ENCODE measurements around the gene WFDC11.
"Not testable (repeated sequence)": the region's sequence is repeated elsewhere in the genome, so short reads cannot be mapped to it uniquely, and the experiment has no call there.

Gene WFDC11

GRCh38 chr20:45670139-45670538, at the start of gene WFDC11:
Gene WFDC11 (minus strand): TSS chr20:45670239. CDS start chr20:45650600, 19,639 bp downstream.
- DNase-seq (ENCODE audit: low read depth): no peak

DNA sequence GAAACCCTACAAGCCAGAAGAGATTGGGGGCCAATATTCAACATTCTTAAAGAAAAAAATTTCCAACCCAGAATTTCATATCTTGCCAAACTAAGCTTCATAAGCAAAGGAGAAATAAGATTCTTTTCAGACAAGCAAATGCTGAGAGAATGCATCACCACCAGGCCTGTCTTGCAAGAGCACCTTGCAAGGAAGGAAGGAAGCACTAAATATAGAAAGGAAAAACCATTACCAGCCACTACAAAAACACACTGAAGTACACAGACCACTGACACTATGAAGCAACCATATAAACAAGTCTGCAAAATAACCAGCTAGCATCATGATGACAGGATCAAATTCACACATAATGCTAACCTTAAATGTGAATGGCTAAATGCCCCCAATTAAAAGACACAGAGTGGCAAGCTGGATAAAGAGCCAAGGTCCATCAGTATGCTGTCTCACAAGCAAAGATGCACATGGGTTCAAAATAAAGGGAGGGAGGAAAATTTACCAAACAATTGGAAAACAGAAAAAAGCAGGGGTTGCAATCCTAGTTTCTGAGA, 46.2 kb upstream of the WFDC11 start:
- DNase-seq (ENCODE audit: low read depth): not testable (repeated sequence)

- no peak for DNase-seq (ENCODE audit: low read depth)
Observed at GRCh38 chr20:45704969-45705637, 35.1 kb upstream of the WFDC11 start, which contains the start of gene WFDC10B. Gene WFDC10B (minus strand): TSS chr20:45705019. CDS start chr20:45685992, 19,027 bp downstream.

- no peak for DNase-seq (ENCODE audit: low read depth)
Observed at GRCh38 chr20:45701873-45702272, 31.8 kb upstream of the WFDC11 start, which contains the start of gene WFDC13. Gene WFDC13 (plus strand): TSS chr20:45702038. CDS start chr20:45702124, 86 bp downstream.

DNA sequence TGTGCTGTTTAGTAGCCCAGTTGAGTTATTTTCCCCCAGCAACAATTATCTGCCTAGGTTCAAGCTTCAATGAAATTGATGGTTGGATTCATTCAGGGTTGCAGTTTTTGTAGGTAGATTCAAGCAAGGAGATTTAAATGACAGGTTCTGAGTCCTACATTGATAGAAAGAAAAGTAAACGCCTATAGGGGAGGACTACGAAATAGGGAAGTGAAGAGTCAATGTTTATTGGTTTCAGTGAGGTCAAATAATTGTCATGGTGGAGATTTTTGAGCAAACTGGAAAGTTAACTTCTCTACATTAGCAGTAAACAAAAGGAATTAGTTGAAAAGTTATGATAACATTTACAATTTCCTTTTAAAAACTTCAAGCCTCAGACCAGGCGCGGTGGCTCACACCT, 31.1 kb upstream of the WFDC11 start:
- no peak for DNase-seq (ENCODE audit: low read depth)

DNA sequence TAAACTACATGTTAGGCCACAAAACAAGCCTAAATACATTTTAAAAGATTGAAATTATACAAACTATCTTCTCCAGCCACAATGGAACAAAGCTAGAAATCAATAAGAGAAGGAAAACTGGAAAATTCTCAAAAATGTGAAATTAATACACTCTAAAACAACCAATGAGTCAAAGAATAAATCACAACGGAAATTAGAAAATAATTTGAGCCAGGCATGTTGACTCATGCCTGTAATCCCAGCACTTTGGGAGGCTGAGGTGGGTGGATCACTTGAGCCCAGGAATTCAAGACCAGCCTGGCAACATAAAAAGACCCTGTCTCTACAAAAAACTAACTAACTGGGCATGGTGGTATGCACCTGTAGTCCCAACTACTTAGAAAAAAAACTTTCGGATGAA, 25.5 kb upstream of the WFDC11 start:
- no peak for DNase-seq (ENCODE audit: low read depth)

GRCh38 chr20:45693346-45693745, 23.3 kb upstream of the WFDC11 start:
- not testable (repeated sequence) for DNase-seq (ENCODE audit: low read depth)

DNA sequence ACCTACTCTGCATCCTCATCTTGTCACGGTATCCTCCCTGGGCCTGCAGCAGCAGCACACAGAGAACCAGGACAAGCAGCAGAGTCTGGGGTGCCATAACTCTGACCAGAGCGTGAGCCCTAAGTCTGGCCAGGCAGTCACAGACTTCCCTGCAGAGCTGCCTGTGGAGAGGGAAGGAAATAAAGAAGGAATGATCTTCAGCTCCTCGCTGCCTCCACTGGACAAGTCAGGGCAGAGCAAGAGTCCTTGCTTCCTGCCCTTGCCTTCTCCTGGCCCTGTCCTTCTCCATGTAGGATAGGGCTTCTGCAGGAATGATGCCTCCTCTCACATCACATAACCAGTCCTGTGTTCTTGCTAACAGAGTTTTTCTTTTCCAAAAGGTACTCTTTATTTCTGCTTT, 15.9 kb upstream of the WFDC11 start:
- DNase-seq (ENCODE audit: low read depth): peak; percentile 28

GRCh38 chr20:45679650-45680049, 9.6 kb upstream of the WFDC11 start:
- no peak for DNase-seq (ENCODE audit: low read depth)

DNA sequence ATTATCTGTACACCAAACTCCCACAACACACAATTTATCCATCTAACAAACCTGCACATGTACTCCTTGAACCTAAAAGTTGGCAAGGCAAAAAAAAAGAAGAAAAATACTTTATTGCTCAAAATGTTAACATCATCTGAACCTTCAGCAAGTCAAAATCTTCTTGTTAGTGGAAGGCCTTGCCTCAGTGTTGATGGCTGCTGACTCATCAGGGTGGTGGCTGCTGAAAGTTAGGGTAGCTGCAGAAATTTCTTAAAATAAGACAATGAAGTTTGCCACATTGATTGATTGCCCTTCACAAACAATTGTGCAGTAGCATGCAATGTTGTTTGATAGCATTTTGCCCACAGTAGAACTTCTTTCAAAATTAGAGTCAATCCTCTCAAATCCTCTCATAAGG, 2.7 kb upstream of the WFDC11 start:
- DNase-seq (ENCODE audit: low read depth): no peak

- DNase-seq (ENCODE audit: low read depth): not testable (repeated sequence)
Observed at GRCh38 chr20:45657038-45657437, 13.0 kb downstream of the WFDC11 start.

DNA sequence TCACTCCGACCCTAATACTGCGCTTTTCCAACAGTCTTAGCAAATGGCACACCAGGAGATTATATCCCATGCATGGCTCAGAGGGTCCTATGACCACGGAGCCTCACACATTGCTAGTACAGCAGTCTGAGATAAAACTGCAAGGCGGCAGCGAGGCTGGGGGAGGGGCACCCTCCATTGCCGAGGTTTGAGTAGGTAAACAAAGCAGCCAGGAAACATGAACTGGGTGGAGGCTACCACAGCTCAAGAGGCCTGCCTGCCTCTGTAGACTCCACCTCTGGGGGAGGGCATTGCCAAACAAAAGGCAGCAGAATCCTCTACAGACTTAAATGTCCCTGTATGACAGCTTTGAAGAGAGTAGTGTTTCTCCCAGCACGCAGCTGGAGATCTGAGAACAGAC, 18.3 kb downstream of the WFDC11 start:
- not testable (repeated sequence) for DNase-seq (ENCODE audit: low read depth)

DNA sequence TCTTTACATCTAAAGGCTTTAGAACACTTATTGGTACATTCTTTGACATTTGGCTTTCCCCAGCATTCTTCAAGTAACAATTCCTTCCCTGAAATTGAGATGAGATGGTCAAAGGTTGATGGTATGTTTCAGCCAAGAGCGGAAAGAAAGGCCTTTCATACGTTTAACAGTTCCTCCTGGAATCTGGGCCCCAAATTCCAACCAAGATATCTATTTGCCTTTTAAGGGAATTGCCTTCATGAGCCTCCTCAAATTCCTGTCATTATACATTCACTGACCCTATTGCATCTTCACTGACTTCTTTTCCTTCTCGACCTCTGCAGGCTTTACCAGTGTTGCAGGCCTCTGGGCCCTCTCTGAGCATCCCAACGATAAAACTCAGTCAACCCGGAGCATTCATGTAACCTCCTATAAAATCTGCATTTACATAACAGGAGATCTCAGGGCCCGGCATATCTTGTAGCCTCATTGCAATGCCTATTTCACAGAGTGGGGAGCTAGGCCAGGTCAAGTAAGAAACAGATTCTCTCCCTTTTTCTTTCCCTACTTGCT, 20.7 kb downstream of the WFDC11 start:
- DNase-seq (ENCODE audit: low read depth): no peak

DNA sequence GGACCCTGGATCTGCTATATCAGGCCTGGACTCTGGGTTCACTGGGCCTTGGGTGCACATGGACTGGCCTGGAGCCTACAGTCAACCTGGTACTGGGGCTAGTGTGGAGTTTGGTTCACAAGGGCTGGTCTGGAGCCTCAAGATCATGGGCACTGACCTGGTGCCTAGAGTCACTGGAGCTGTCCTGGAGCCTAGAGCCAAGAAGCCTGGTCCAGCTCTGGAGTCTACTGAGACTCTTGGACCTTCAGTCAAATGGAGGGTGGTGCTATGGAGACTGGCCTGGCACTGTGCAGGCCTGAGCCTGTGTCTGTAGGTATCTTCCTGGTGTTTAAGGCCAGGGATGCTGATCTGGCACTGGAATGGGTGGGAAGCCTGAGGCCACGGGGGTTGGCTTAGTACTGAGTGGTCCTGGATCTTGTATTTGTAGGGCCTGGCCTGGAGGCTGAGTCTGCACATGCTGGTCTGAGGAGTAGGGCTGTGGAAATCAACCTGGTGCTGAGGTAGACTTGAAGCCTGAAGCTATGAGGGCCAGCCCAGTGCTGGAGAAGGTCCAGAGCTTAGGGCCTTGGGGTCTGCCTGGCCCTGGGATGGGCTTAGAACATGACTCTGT, 22.5 kb downstream of the WFDC11 start:
- DNase-seq (ENCODE audit: low read depth): no peak

DNA sequence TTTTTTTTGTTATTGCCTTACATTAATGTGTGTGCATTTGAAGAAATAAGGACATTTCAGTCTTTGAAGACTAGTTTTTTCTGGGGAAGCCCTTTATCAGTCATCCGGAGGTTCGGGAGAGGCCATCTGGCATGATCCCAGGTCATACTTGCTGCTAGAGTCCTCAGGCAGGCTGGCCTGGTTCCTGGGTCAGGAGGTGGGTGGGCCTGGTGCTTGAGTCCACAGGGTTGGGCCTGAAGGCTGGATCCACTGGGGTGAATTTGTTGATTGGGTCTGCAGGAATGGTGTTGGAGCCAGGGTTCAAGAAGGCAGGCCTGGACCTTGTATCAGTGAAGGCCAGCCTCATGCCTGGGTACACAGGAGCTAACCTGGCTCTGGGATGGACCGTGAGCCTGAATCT, 23.2 kb downstream of the WFDC11 start:
- DNase-seq (ENCODE audit: low read depth): no peak

- DNase-seq (ENCODE audit: low read depth): not testable (repeated sequence)
Observed at GRCh38 chr20:45645869-45646268, 24.2 kb downstream of the WFDC11 start.

GRCh38 chr20:45641076-45641475, 29.0 kb downstream of the WFDC11 start:
- not testable (repeated sequence) for DNase-seq (ENCODE audit: low read depth)

GRCh38 chr20:45639687-45640086, 30.4 kb downstream of the WFDC11 start:
- no peak for DNase-seq (ENCODE audit: low read depth)

DNA sequence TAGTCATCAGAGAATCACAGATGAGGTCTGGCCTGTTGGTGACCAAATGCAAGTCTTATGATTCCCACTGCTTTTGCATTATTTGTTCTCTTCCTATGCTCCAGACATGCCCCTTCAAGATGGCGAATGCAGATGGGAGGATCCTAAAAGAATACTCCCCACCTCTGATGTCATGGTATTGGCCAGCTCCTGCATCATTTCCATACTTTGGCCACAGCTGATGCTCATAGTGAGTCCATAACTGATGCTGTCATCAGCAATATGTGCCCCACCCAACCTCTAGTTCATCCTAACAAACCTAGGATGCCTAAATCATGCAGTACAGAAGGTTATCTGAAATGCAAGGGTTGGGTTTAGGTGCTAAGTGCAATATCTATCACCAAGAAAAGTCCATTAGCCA, 33.5 kb downstream of the WFDC11 start:
- DNase-seq (ENCODE audit: low read depth): no peak

DNA sequence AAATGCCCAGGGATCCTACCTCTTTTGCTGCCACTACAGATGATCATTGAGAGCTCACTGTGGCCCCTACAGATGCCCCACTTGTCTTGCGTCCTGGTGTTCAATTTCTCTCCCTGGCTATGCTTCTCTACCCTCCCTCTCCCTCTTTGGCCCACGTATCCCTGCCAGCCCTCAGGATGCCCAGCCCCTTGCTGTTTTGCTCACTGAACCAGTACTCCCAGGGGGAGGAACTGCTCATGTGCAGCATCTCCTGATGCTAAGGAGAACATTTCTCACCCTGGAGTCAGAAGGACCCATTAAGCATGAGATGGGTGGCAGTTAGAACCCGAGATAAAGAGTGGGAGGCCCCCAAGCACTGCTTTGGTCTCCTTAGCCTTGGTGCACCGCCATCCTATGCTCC, 38.9 kb downstream of the WFDC11 start, which contains the start of gene WFDC9:
WFDC9 (minus strand) TSS at position 101 of the 400 bp plus-strand sequence. CDS start 21,103 bp downstream, outside the sequence.
- no peak for DNase-seq (ENCODE audit: low read depth)

- DNase-seq (ENCODE audit: low read depth): peak; percentile 45
Observed at GRCh38 chr20:45630371-45630770, 39.7 kb downstream of the WFDC11 start.

DNA sequence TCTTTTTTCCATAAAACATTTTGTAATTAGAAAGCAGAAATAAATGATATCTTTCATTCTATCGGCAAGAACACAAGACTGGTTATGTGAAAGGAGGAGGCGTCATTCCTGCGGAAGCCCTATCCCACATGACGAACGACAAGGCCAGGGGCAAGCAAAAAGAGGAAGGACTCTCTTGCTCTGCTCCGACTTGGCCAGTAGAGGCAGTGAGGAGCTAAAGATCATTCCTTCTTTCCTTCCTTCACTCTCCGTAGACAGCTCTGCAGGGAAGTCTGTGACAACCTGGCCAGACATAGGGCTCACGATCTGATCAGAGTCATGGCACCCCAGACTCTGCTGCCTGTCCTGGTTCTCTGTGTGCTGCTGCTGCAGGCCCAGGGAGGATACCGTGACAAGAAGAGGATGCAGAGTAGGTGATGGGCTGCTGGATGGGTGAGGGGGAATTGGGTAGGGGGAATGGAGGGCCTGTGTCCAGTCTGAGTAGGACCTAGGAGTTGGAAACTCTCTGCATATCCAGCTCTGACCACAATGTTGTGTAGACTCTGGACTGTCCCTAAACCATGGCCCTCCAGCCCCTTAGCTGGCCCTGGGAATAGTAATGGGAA, 40.4 kb downstream of the WFDC11 start, which contains the start of gene WFDC10A:
WFDC10A (plus strand) TSS at position 244 of the 605 bp plus-strand sequence; CDS start at position 319, 75 bp downstream.
- peak; percentile 81 for DNase-seq (ENCODE audit: low read depth)
